Ramos (cell line): ENCODE data around the gene HYCC1.

Experiments
- in situ Hi-C: fragments of 300-500 bp; cut with MboI; formaldehyde crosslinking; loops from one replicate; pipeline ENCODE4 v1.14.3; 2022; ENCODE audit warnings: low sequenced_read_pairs; ENCODE audit not compliant: unreplicated experiment

The HYCC1 gene

GRCh38 chr7:23018750-23019149 lies 4.8 kb upstream of the HYCC1 start:
- in situ Hi-C loops = no loop called here

- in situ Hi-C loops = no loop called here
Measured at GRCh38 chr7:23017309-23017708, 3.4 kb upstream of the HYCC1 start.

- in situ Hi-C loops = no loop called here
Measured at GRCh38 chr7:23016345-23017253, 2.7 kb upstream of the HYCC1 start.

GRCh38 chr7:23014681-23015080 lies 751 bp upstream of the HYCC1 start:
- in situ Hi-C loops = no loop called here

GRCh38 chr7:23012908-23013714 lies 819 bp downstream of the HYCC1 start:
- in situ Hi-C loops = no loop called here

- in situ Hi-C loops = no loop called here
Measured at GRCh38 chr7:23012186-23012585, 1.7 kb downstream of the HYCC1 start.

- in situ Hi-C loops = no loop called here
Measured at GRCh38 chr7:23011222-23011924, 2.6 kb downstream of the HYCC1 start.

- in situ Hi-C loops = no loop called here
Measured at GRCh38 chr7:23009303-23009702, 4.6 kb downstream of the HYCC1 start.

- in situ Hi-C loops = no loop called here
Measured at GRCh38 chr7:23004247-23004520, 9.7 kb downstream of the HYCC1 start.

GRCh38 chr7:23003505-23004246 lies 10.3 kb downstream of the HYCC1 start:
- in situ Hi-C loops = no loop called here

GRCh38 chr7:23002698-23003097 lies 11.2 kb downstream of the HYCC1 start:
- in situ Hi-C loops = no loop called here

GRCh38 chr7:23001610-23002009 lies 12.3 kb downstream of the HYCC1 start:
- in situ Hi-C loops = no loop called here

GRCh38 chr7:23000597-23001360 lies 13.2 kb downstream of the HYCC1 start:
- in situ Hi-C loops = no loop called here

GRCh38 chr7:22998519-22998896 lies 15.4 kb downstream of the HYCC1 start:
- in situ Hi-C loops = no loop called here

- in situ Hi-C loops = no loop called here
Measured at GRCh38 chr7:22997871-22998518, 15.9 kb downstream of the HYCC1 start.

GRCh38 chr7:22996470-22996869 lies 17.5 kb downstream of the HYCC1 start:
- in situ Hi-C loops = no loop called here

- in situ Hi-C loops = no loop called here
Measured at GRCh38 chr7:22995011-22995410, 18.9 kb downstream of the HYCC1 start.

- in situ Hi-C loops = no loop called here
Measured at GRCh38 chr7:22992874-22993840, 20.8 kb downstream of the HYCC1 start.
